GM23338 (cell line): Measurements from ENCODE around the gene METRNL. TPM values are rescaled to one million over a fixed set of nuclear protein-coding genes. Genes with fewer than 3 reads are reported as not detected.
A peak's percentile ranks its signal among the peaks of the same experiment; 100 is the strongest.

ENCODE experiments used
- ATAC-seq: fragments of 200-7000 bp; cut with Tn5 transposase; 3 replicates; pipeline ENCODE4 v1.9.1; 2020
- DNase-seq: peaks from one replicate; pipeline ENCODE4 v3.0.0-alpha.2; 2015; ENCODE audit warnings: low spot score
- H2AFZ ChIP-seq: fragments of 200-600 bp; sonication (generic); 2 replicates; pipeline ENCODE4 v1.8.0; 2016; ENCODE audit warnings: antibody characterized with exemption, mild to moderate bottlenecking, moderate library complexity
- H3F3A ChIP-seq: fragments of 200-600 bp; sonication (generic); replicated peaks from 2 replicates; pipeline ENCODE4 v1.8.0; 2017; ENCODE audit warnings: antibody characterized with exemption, mixed run types, low read depth
- H3K27ac ChIP-seq: fragments of 200-600 bp; sonication (generic); 2 replicates; pipeline ENCODE4 v1.6.1; 2016; ENCODE audit warnings: low read depth
- H3K27me3 ChIP-seq: fragments of 200-600 bp; sonication (generic); 2 replicates; pipeline ENCODE4 v1.8.0; 2016; ENCODE audit warnings: mild to moderate bottlenecking, mixed run types, moderate library complexity; ENCODE audit not compliant: insufficient read depth
- H3K36me3 ChIP-seq: fragments of 200-600 bp; sonication (generic); 2 replicates; pipeline ENCODE4 v1.8.0; 2016; ENCODE audit warnings: mild to moderate bottlenecking; ENCODE audit not compliant: insufficient read depth
- H3K4me1 ChIP-seq: fragments of 200-600 bp; sonication (generic); 2 replicates; pipeline ENCODE4 v1.8.0; 2016; ENCODE audit warnings: mild to moderate bottlenecking, moderate library complexity; ENCODE audit not compliant: insufficient read depth
- H3K4me2 ChIP-seq: fragments of 200-600 bp; sonication (generic); 2 replicates; pipeline ENCODE4 v1.7.1; 2017; ENCODE audit warnings: mixed run types
- H3K4me3 ChIP-seq: fragments of 200-600 bp; sonication (generic); 2 replicates; pipeline ENCODE4 v1.6.1; 2016; ENCODE audit warnings: mixed run types
- H3K79me2 ChIP-seq: fragments of 200-600 bp; sonication (generic); replicated peaks from 2 replicates; pipeline ENCODE4 v1.8.0; 2017; ENCODE audit warnings: mild to moderate bottlenecking; ENCODE audit not compliant: insufficient read depth
- H3K9me2 ChIP-seq: fragments of 200-600 bp; sonication (generic); 2 replicates; pipeline ENCODE4 v1.8.0; 2017; ENCODE audit not compliant: insufficient read depth
- H4K20me1 ChIP-seq: fragments of 200-600 bp; sonication (generic); replicated peaks from 2 replicates; pipeline ENCODE4 v1.8.0; 2017; ENCODE audit warnings: mild to moderate bottlenecking; ENCODE audit not compliant: insufficient read depth
- H3K27ac Mint-ChIP-seq: 2 replicates; pipeline ENCODE4 v1.8.0; 2020; ENCODE audit warnings: inconsistent platforms, mild to moderate bottlenecking, moderate library complexity, mixed read lengths
- H3K27me3 Mint-ChIP-seq: 3 replicates; pipeline ENCODE4 v1.8.0; 2022; ENCODE audit warnings: low read depth, mild to moderate bottlenecking, moderate library complexity, mixed read lengths, inconsistent platforms; ENCODE audit not compliant: insufficient read depth, poor library complexity
- H3K36me3 Mint-ChIP-seq: 3 replicates; pipeline ENCODE4 v1.8.0; 2021; ENCODE audit warnings: low read depth, mild to moderate bottlenecking, inconsistent platforms, moderate library complexity, mixed read lengths
- H3K4me1 Mint-ChIP-seq: 3 replicates; pipeline ENCODE4 v1.8.0; 2020; ENCODE audit warnings: mild to moderate bottlenecking, inconsistent platforms, mixed read lengths
- H3K4me3 Mint-ChIP-seq: 3 replicates; pipeline ENCODE4 v1.8.0; 2021; ENCODE audit warnings: moderate library complexity, mild to moderate bottlenecking, inconsistent platforms, mixed read lengths
- H3K9me3 Mint-ChIP-seq: 3 replicates; pipeline ENCODE4 v1.8.0; 2020; ENCODE audit warnings: moderate library complexity, mild to moderate bottlenecking, inconsistent platforms, mixed read lengths
- CTCF ChIP-seq, 2 experiments: fragments of 200-600 bp in 1 of 2; sonication (generic) in 1 of 2; conservative IDR thresholded peaks; 2 replicates each; pipeline versions ENCODE4 v1.5.1 to v1.6.1; 2016 to 2017; ENCODE audit warnings: antibody characterized with exemption in 2 of 2, low read depth in 2 of 2, mild to moderate bottlenecking in 2 of 2, moderate library complexity in 1 of 2
- ETS1 ChIP-seq: IDR thresholded peaks from 2 replicates; pipeline ENCODE4 v1.6.1; 2016; ENCODE audit warnings: antibody characterized with exemption
- EZH2phosphoT487 ChIP-seq: fragments of 200-600 bp; sonication (generic); IDR thresholded peaks from one replicate; pipeline ENCODE4 v1.8.1; 2018; ENCODE audit warnings: antibody characterized with exemption; ENCODE audit not compliant: unreplicated experiment
- JUNB ChIP-seq: IDR thresholded peaks from one replicate; pipeline ENCODE4 v1.6.1; 2016; ENCODE audit warnings: antibody characterized with exemption; ENCODE audit not compliant: unreplicated experiment
- NANOG ChIP-seq: IDR thresholded peaks from 2 replicates; pipeline ENCODE4 v1.6.1; 2016; ENCODE audit warnings: antibody characterized with exemption, borderline replicate concordance
- POLR2AphosphoS5 ChIP-seq: IDR thresholded peaks from 2 replicates; pipeline ENCODE4 v1.6.1; 2016; ENCODE audit warnings: antibody characterized with exemption, low read depth
- REST ChIP-seq: IDR thresholded peaks from one replicate; pipeline ENCODE4 v1.6.1; 2018; ENCODE audit warnings: antibody characterized with exemption; ENCODE audit not compliant: unreplicated experiment
- STAT1 ChIP-seq: IDR thresholded peaks from one replicate; pipeline ENCODE4 v1.6.1; 2016; ENCODE audit warnings: antibody characterized with exemption; ENCODE audit not compliant: unreplicated experiment
- ZNF331 ChIP-seq: fragments of 250-450 bp; sonication (Bioruptor Pico); IDR thresholded peaks from 2 replicates; pipeline ENCODE4 v1.5.0; 2020; ENCODE audit warnings: low read depth, mild to moderate bottlenecking, moderate library complexity
- ZNF462 ChIP-seq: fragments of 250-450 bp; sonication (Bioruptor Pico); IDR thresholded peaks from 2 replicates; pipeline ENCODE4 v1.5.0; 2020; ENCODE audit warnings: mild to moderate bottlenecking, moderate library complexity
- polyA plus RNA-seq: library from polyadenylated mRNA; unstranded; fragments of >200 nt; fragmentation: Nextera tagmentation; extraction: Ambion mirVana; gene quantifications from 2 replicates; pipeline ENCODE4 v1.2.1, GENCODE V29; 2016
- total RNA-seq: library from RNA; depleted of rRNA; stranded (reverse); fragments of >200 nt; shearing (Covaris generic); gene quantifications from 2 replicates; pipeline ENCODE4 v1.2.3, GENCODE V29; 2014

METRNL gene
- total and polyA plus RNA-seq, 2 experiments from 2014 or later: 12.2 to 20.2 TPM

- H3K36me3 ChIP-seq: no peaks in the 10 kb centered on the region
- no peak for ATAC-seq
- TF ChIP-seq ZNF462 (CRISPR knock-in tag): no peak
- no peak for TF ChIP-seq EZH2phosphoT487
- TF ChIP-seq JUNB: no peak
- TF ChIP-seq STAT1: no peak
- TF ChIP-seq POLR2AphosphoS5: no peak
- TF ChIP-seq NANOG: no peak
- no peak for TF ChIP-seq CTCF (conservative IDR thresholded peaks at IDR 0.05; ENCODE audit: low read depth in 2 of 2)
- no peak for TF ChIP-seq ETS1
- no peak for TF ChIP-seq ZNF331 (CRISPR knock-in tag)
- TF ChIP-seq REST: no peak
- no peaks in the 10 kb centered on the region; the same call in 1 of the 2 replicates for H3K27me3 ChIP-seq
- H3K4me1 Mint-ChIP-seq: peaks cover 22% of the 10 kb centered on the region
- 0 out of 2 replicates have a peak overlapping the region, but pooled peaks have one; percentile 59 for H3K27ac ChIP-seq
- H3F3A ChIP-seq: no peaks in the 10 kb centered on the region; the same call in 1 of the 2 replicates
- DNase-seq: no peak
- peaks cover 4% of the 10 kb centered on the region; the same call in 2 of the 3 replicates for H3K9me3 Mint-ChIP-seq
- no peak overlapping the region for H3K4me3 Mint-ChIP-seq
- H3K9me2 ChIP-seq: no peaks in the 10 kb centered on the region
- H3K27ac Mint-ChIP-seq: no peak overlapping the region
- no peak overlapping the region for H3K4me3 ChIP-seq
- H3K79me2 ChIP-seq: no peaks in the 10 kb centered on the region
- peaks cover 6% of the 10 kb centered on the region; the same call in 1 of the 2 replicates for H3K4me1 ChIP-seq
- H3K36me3 Mint-ChIP-seq: peaks cover 3% of the 10 kb centered on the region; the same call in 2 of the 3 replicates
- no peaks in the 10 kb centered on the region for H4K20me1 ChIP-seq
- no peak overlapping the region for H2AFZ ChIP-seq
- H3K27me3 Mint-ChIP-seq: peaks cover 34% of the 10 kb centered on the region
- H3K4me2 ChIP-seq: no peak overlapping the region
Measured at GRCh38 chr17:83118071-83118841, 38.8 kb downstream of the METRNL start.
